Measurements from ENCODE around the gene NLRP14. TPM values are rescaled to one million over a fixed set of nuclear protein-coding genes. Genes with fewer than 3 reads are reported as not detected.

NLRP14 gene
- total RNA-seq, 1 experiment from 2014 or later: not detected

DNA sequence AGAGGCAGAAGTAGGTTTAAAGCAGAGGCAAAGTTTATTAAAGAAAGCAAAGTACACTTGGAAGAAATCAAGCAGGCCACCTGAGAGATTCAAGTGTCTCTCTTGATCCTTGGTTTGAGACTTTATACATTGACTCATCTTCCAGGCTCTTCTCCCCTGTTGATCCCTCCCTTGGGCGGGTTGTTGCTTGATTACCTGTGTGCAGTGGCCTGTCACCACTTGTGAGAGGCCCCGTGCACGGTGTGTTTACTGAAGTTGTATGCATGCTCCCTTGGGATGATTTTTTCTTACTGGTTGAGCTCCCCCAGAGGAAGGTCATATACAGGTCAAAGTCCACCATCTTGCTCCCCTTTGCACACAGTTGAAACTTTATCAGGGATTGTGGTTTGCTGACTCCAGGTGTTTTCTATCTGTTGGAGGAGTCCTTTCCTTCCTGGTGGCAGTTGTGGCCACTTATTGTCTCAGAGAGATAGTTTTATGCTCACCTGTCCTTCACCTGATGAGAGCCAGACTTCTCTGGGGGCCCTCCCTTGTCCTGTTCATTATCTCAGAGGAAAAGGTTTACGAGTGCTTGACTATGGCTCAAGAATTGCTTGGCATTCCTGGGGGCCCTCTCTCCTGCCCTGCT lies 52.2 kb downstream of the NLRP14 start:
- Mint-ChIP-seq H3K27ac (ENCODE audit: unreplicated experiment) (no peak overlapping the region), H3K27me3 (ENCODE audit: unreplicated experiment) (peaks cover 13% of the 10 kb centered on the region), H3K36me3 (ENCODE audit: insufficient read depth, unreplicated experiment) (no peaks in the 10 kb centered on the region), H3K4me3 (ENCODE audit: low read depth, unreplicated experiment) (no peak overlapping the region), H3K9me3 (ENCODE audit: low read depth, unreplicated experiment) (peaks cover 2% of the 10 kb centered on the region), H3K4me1 (ENCODE audit: low read depth, unreplicated experiment) (no peaks in the 10 kb centered on the region)
- TF ChIP-seq, protein P1, sequence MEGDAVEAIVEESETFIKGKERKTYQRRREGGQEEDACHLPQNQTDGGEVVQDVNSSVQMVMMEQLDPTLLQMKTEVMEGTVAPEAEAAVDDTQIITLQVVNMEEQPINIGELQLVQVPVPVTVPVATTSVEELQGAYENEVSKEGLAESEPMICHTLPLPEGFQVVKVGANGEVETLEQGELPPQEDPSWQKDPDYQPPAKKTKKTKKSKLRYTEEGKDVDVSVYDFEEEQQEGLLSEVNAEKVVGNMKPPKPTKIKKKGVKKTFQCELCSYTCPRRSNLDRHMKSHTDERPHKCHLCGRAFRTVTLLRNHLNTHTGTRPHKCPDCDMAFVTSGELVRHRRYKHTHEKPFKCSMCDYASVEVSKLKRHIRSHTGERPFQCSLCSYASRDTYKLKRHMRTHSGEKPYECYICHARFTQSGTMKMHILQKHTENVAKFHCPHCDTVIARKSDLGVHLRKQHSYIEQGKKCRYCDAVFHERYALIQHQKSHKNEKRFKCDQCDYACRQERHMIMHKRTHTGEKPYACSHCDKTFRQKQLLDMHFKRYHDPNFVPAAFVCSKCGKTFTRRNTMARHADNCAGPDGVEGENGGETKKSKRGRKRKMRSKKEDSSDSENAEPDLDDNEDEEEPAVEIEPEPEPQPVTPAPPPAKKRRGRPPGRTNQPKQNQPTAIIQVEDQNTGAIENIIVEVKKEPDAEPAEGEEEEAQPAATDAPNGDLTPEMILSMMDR (IDR thresholded peaks at IDR 0.05; ENCODE audit: unreplicated experiment): no peak
- no peak for DNase-seq
- intact Hi-C loops (cut with micrococcal nuclease; ENCODE audit: unreplicated experiment): no loop called here
- no TSS peak for BruUV-seq (replicated peaks)
- CTCF ChIA-PET: no interaction called here

DNA sequence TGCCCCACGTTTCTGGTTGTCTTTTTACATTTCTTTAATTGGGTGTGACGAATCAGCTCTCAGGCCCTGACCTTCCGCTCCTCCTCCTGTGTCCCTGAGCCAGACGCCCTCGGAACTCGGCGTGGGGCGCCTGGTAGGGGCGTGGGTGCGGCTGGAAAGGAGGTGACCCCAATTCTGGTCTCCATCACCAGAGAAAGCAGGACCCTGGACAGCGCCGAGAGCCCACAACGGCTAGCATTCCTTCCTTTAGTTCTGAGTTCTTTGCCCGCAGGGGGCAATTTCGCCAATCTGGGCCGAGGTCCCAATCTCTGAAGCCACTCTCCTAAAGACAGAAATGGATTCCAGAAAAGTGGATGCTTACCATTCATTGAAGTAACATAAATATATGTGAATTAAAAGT lies 56.8 kb downstream of the NLRP14 start:
- H3K27me3 Mint-ChIP-seq (ENCODE audit: unreplicated experiment): peaks cover 13% of the 10 kb centered on the region
- H3K9me3 Mint-ChIP-seq (ENCODE audit: low read depth, unreplicated experiment): peaks cover 2% of the 10 kb centered on the region
- no peak overlapping the region for H3K4me3 Mint-ChIP-seq (ENCODE audit: low read depth, unreplicated experiment)
- no peaks in the 10 kb centered on the region for H3K36me3 Mint-ChIP-seq (ENCODE audit: insufficient read depth, unreplicated experiment)
- no TSS peak for BruUV-seq (replicated peaks)
- intact Hi-C loops (cut with micrococcal nuclease; ENCODE audit: unreplicated experiment): no loop called here
- TF ChIP-seq, protein P1 (IDR thresholded peaks at IDR 0.05; ENCODE audit: unreplicated experiment): no peak
- H3K4me1 Mint-ChIP-seq (ENCODE audit: low read depth, unreplicated experiment): no peaks in the 10 kb centered on the region
- CTCF ChIA-PET: no interaction called here
- DNase-seq: no peak
- no peak overlapping the region for H3K27ac Mint-ChIP-seq (ENCODE audit: unreplicated experiment)

DNA sequence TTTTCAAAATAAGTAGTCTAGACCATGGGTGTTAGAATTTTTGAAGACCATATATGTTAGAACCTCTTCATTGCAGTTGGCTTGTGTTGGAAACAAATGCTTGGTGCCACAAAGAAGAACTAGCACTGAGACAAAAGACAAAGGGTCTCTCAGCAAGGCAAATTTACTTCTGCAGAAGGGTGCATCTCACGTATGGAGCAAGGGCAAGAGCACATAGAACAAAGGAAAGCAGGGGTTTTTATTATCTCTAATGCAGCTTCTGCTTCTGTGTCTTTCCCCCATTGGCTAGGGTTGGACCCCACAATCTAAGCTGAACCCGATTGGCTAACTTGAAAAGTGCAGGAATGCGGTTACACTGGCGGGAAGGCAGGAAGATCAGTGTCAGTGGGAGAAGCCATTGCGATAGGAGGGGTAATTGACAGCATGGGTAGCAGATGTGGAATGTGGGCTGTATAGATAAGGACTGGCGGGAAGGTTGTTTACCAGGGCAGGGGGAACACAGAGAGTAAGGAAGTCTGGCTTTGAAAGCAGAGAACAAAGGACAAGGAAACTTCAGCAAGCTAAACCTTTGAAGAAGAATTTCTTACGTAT lies 59.4 kb downstream of the NLRP14 start:
- Mint-ChIP-seq H3K4me1 (ENCODE audit: low read depth, unreplicated experiment) (no peaks in the 10 kb centered on the region), H3K4me3 (ENCODE audit: low read depth, unreplicated experiment) (no peak overlapping the region), H3K9me3 (ENCODE audit: low read depth, unreplicated experiment) (peaks cover 2% of the 10 kb centered on the region), H3K27me3 (ENCODE audit: unreplicated experiment) (peaks cover 34% of the 10 kb centered on the region), H3K27ac (ENCODE audit: unreplicated experiment) (no peak overlapping the region), H3K36me3 (ENCODE audit: insufficient read depth, unreplicated experiment) (no peaks in the 10 kb centered on the region)
- BruUV-seq (replicated peaks): no TSS peak
- intact Hi-C loops (cut with micrococcal nuclease; ENCODE audit: unreplicated experiment): no loop called here
- TF ChIP-seq, protein P1 (IDR thresholded peaks at IDR 0.05; ENCODE audit: unreplicated experiment): no peak
- CTCF ChIA-PET: no interaction called here
- DNase-seq: no peak

DNA sequence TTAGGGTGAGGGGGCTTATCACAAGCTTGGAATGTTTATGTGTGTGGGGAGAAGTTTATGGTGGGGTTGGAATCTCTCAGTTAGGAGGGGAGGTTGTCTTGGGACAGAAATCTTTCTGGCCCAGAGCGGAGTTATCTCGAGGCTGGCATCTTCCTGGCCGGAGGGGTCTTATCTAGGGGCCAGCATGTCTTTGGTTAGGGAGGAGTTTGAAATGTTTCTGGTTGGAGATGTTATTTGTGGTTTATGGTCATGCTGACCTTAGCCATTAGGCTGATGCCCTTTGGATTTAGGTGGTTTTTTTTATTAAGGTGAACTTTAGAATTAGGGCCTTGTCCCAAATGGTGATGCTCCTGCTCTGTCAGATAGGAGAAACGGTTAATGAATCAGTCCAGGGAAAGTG lies 60.6 kb downstream of the NLRP14 start:
- no peaks in the 10 kb centered on the region for H3K4me1 Mint-ChIP-seq (ENCODE audit: low read depth, unreplicated experiment)
- no peaks in the 10 kb centered on the region for H3K36me3 Mint-ChIP-seq (ENCODE audit: insufficient read depth, unreplicated experiment)
- peaks cover 2% of the 10 kb centered on the region for H3K9me3 Mint-ChIP-seq (ENCODE audit: low read depth, unreplicated experiment)
- intact Hi-C loops (cut with micrococcal nuclease; ENCODE audit: unreplicated experiment): no loop called here
- no peak overlapping the region for H3K27ac Mint-ChIP-seq (ENCODE audit: unreplicated experiment)
- DNase-seq: no peak
- BruUV-seq (replicated peaks): no TSS peak
- TF ChIP-seq, protein P1 (IDR thresholded peaks at IDR 0.05; ENCODE audit: unreplicated experiment): no peak
- H3K4me3 Mint-ChIP-seq (ENCODE audit: low read depth, unreplicated experiment): no peak overlapping the region
- H3K27me3 Mint-ChIP-seq (ENCODE audit: unreplicated experiment): peaks cover 45% of the 10 kb centered on the region
- CTCF ChIA-PET: no interaction called here
